ENCODE measurements around the gene RPS6KA1. TPM values are rescaled to one million over a fixed set of nuclear protein-coding genes. Genes with fewer than 3 reads are reported as not detected.

Gene RPS6KA1
- total and polyA plus RNA-seq, 2 of the 4 experiments (the other 2 are of a cell fraction) = 3.6 to 6.3 TPM

DNA sequence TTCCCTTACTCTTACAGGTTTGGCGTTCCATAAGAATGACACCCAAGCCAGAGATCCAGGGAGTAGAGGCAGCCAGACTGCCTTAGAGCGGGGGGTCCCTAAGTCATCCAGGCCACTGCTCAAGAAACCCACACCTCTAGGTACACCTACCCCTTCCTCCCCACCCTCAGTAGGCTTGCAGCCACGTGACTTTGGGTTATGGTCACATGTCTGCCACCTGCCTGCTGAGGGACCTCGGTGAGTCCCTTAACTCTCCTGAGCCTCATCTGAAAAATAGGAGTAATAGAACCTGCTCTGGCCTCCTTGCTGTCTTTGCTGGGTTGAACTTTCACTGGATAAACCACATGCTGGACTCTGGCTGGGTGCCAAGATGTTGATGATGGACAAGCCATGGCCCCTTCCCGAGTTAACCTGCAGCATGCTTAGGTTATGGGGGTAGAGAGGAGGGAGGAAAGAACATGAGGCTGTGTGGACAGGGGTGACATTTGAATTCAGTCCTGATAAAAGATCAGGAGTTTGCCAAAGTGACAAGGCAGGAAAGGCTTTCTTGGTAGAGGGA, 4.5 kb downstream of the RPS6KA1 start:
- Histone ChIP-seq H4K20me1 (ENCODE audit: insufficient read depth, low read length) (no peaks in the 10 kb centered on the region), H2BK15ac (ENCODE audit: low read depth, low read length) (no peak overlapping the region), H3K56ac (ENCODE audit: extremely low read depth, insufficient read depth, low read length) (no peak overlapping the region), H3K4ac (ENCODE audit: low read depth, low read length) (no peak overlapping the region), H3K9me3 (ENCODE audit: control insufficient read depth, insufficient read depth, low read length) (no peaks in the 10 kb centered on the region), H3K4me3 (ENCODE audit: insufficient read depth, low read depth, low read length) (no peak overlapping the region), H3K9ac (ENCODE audit: low read depth, low read length) (no peak overlapping the region), H3K14ac (replicated peaks; ENCODE audit: low read depth, low read length) (no peak overlapping the region), H3K4me2 (ENCODE audit: low read depth, low read length) (no peak overlapping the region), H2AFZ (replicated peaks; ENCODE audit: low read length, poor library complexity) (no peak overlapping the region), H3K27me3 (ENCODE audit: control insufficient read depth, insufficient read depth, low read length) (no peaks in the 10 kb centered on the region), H4K8ac (ENCODE audit: low read depth in 2 of 2, low read length in 2 of 2) (no peak overlapping the region), H2AK5ac (ENCODE audit: low read depth, low read length) (no peak overlapping the region), H3K79me1 (ENCODE audit: low read depth in 1 of 2, low read length in 2 of 2) (0 out of 4 replicates have a peak, but pooled peaks cover 0 to 6% of the 10 kb centered on the region in 2 experiments), H3K18ac (ENCODE audit: low read depth, low read length) (no peak overlapping the region), H2AK9ac (replicated peaks; ENCODE audit: low read depth, low read length, poor library complexity) (no peak overlapping the region), H2BK120ac (ENCODE audit: low read depth, low read length) (no peak overlapping the region), H4K91ac (ENCODE audit: insufficient read depth, low read depth, low read length) (no peak overlapping the region), H3K9me1 (ENCODE audit: insufficient read depth, low read length) (peaks cover 6% of the 10 kb centered on the region; the same call in 1 of the 2 replicates), H3K36me3 (ENCODE audit: control insufficient read depth, insufficient read depth, low read length) (no peaks in the 10 kb centered on the region), H3K27ac (ENCODE audit: insufficient read depth, low read length) (no peak overlapping the region), H2BK5ac (ENCODE audit: low read depth, low read length, poor library complexity, severe bottlenecking) (no peak overlapping the region), H4K5ac (ENCODE audit: low read depth, low read length) (no peak overlapping the region), H2BK20ac (ENCODE audit: low read depth, low read length) (no peak overlapping the region), H3K4me1 (ENCODE audit: control insufficient read depth, insufficient read depth, low read length) (peaks cover 4% of the 10 kb centered on the region; the same call in 1 of the 2 replicates), H3K23ac (ENCODE audit: low read depth, low read length) (no peak overlapping the region)
- no peak for ATAC-seq (ENCODE audit: low read depth)
- dilution Hi-C loops (cut with HindIII; ENCODE audit: low sequenced_read_pairs, unreplicated experiment) = no loop called here
- no TSS peak for BruUV-seq (replicated peaks)
- POLR2A ChIA-PET (ENCODE audit: unreplicated experiment) = no interaction called here
- in situ Hi-C loops (cut with MboI; ENCODE audit: low sequenced_read_pairs) = no loop called here
- TF ChIP-seq, protein P1, sequence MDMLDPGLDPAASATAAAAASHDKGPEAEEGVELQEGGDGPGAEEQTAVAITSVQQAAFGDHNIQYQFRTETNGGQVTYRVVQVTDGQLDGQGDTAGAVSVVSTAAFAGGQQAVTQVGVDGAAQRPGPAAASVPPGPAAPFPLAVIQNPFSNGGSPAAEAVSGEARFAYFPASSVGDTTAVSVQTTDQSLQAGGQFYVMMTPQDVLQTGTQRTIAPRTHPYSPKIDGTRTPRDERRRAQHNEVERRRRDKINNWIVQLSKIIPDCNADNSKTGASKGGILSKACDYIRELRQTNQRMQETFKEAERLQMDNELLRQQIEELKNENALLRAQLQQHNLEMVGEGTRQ (IDR thresholded peaks at IDR 0.05; ENCODE audit: low read depth, low read length) = 0 out of 2 replicates have a peak, but pooled peaks have one; percentile 6
- TF ChIP-seq CEBPB (IDR thresholded peaks at IDR 0.05; ENCODE audit: low read depth, low read length) = no peak
- 58% methylated on average over 2 of the region's 5 CpGs; no CpG with 5 or more reads in 1 of the 2 experiments for WGBS, 2 experiments (ENCODE audit: extremely low coverage in 2 of 2, insufficient read length in 1 of 2)
- intact Hi-C loops (cut with micrococcal nuclease) = no loop called here
- CTCF ChIA-PET = no interaction called here
- DNase-seq = no peak
